Aorta (tissue), 5 donors: ENCODE data around the gene FADS6. TPM values are rescaled to one million over a fixed set of nuclear protein-coding genes. Genes with fewer than 3 reads are reported as not detected.

ENCODE experiments used
- ATAC-seq: fragments of 200-7000 bp; cut with Tn5 transposase; one replicate; pipeline ENCODE4 v1.9.1; 2022; ENCODE audit warnings: moderate library complexity; ENCODE audit not compliant: low FRiP score
- DNase-seq, 2 donors: peaks; one replicate each; pipeline ENCODE4 v3.0.0-alpha.2; 2020
- H3K27ac ChIP-seq, 2 donors: one replicate each; pipeline ENCODE4 v1.5.1; 2013; ENCODE audit warnings: low read length in 2 of 2, mild to moderate bottlenecking in 2 of 2, moderate library complexity in 2 of 2, control low read depth in 1 of 2, inconsistent platforms in 1 of 2, low read depth in 1 of 2
- H3K27me3 ChIP-seq, 2 donors: one replicate each; pipeline ENCODE4 v1.6.1; 2013; ENCODE audit warnings: control low read depth in 1 of 2, low read length in 1 of 2, mild to moderate bottlenecking in 1 of 2, moderate library complexity in 1 of 2; ENCODE audit not compliant: insufficient read depth in 2 of 2, control insufficient read depth in 1 of 2
- H3K36me3 ChIP-seq, 2 donors: one replicate each; pipeline ENCODE4 v1.6.1; 2013; ENCODE audit warnings: control low read depth in 1 of 2, low read length in 1 of 2, mild to moderate bottlenecking in 1 of 2; ENCODE audit not compliant: insufficient read depth in 2 of 2, control insufficient read depth in 1 of 2
- H3K4me1 ChIP-seq, 2 donors: one replicate each; pipeline ENCODE4 v1.6.1; 2013; ENCODE audit warnings: low read length in 2 of 2, control low read depth in 1 of 2, mild to moderate bottlenecking in 1 of 2, moderate library complexity in 1 of 2; ENCODE audit not compliant: insufficient read depth in 2 of 2, control insufficient read depth in 1 of 2
- H3K4me3 ChIP-seq, 2 donors: one replicate each; pipeline ENCODE4 v1.5.1; 2013; ENCODE audit warnings: low read length in 2 of 2, control low read depth in 1 of 2, mild to moderate bottlenecking in 1 of 2
- H3K9me3 ChIP-seq: one replicate; pipeline ENCODE4 v1.6.1; 2013; ENCODE audit warnings: mild to moderate bottlenecking, low read length; ENCODE audit not compliant: control insufficient read depth
- WGBS, 2 donors: extraction: QIAGEN DNeasy Blood & Tissue Kit; methylation state at CpG; one replicate each; pipeline ENCODE4 v1.1.7; 2013; 5-methylcytosine and 5-hydroxymethylcytosine counted together
- intact Hi-C, 2 donors: fragments of 100-400 bp; cut with DNase I; formaldehyde crosslinking; loops; one replicate each; pipeline versions ENCODE4 v1.14.2 to v1.15.0; 2022
- polyA plus RNA-seq, 2 donors: library from polyadenylated mRNA; stranded (reverse); fragments of 200-250 nt; gene quantifications; one replicate each; pipeline ENCODE4 v1.2.3, GENCODE V29; 2013
- total RNA-seq, 2 donors: library from RNA; stranded (reverse); fragmentation: NEBNext Ultra II Directional; extraction: Animal tissue kit (Norgen Biotek cat#: 25700); gene quantifications; one replicate each; pipeline ENCODE4 v1.2.1, GENCODE V29; 2021
- donor health status: healthy with polysubstance abuse.
- donor health status: Bipolar disorder and iron deficiency.
- donor health status: DM: no; HTN: no; CAD: no.
- donor health status: DM: no; HTN: no; CAD: no.
- donor health status: DM: yes; HTN: yes; CAD: no.

The FADS6 gene
- total and polyA plus RNA-seq, 4 donors = 4.1 TPM; not detected in 3

DNA sequence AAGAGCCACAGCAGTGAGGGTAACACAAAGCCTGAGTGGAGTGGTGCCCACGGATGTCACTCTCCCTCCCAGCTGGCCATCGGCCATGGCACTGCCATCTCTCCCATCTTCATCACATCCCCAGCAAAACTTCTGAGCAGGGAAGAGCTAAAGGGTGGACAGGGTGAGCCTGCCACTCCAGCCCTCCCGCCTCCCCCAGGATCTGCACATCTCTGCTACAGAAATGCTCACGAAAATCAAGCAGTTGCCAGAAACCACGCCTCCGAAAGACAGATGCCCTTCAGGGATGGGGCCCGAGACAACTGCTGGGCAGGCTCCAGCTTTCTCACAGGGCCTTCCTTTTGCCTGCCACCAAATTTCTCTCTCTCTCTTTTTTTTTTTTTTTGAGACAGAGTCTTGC is 37.3 kb downstream of the FADS6 start:
- no peaks in the 10 kb centered on the region for H3K27me3 ChIP-seq
- intact Hi-C loops = no loop called here
- DNase-seq = no peak
- no peaks in the 10 kb centered on the region for H3K4me1 ChIP-seq
- 81 to 83% methylated on average over 7 of the region's 7 CpGs for WGBS, 2 donors
- ATAC-seq = no peak
- no peaks in the 10 kb centered on the region for H3K9me3 ChIP-seq
- H3K27ac ChIP-seq = no peak overlapping the region
- H3K36me3 ChIP-seq = no peaks in the 10 kb centered on the region
- H3K4me3 ChIP-seq = no peak overlapping the region

DNA sequence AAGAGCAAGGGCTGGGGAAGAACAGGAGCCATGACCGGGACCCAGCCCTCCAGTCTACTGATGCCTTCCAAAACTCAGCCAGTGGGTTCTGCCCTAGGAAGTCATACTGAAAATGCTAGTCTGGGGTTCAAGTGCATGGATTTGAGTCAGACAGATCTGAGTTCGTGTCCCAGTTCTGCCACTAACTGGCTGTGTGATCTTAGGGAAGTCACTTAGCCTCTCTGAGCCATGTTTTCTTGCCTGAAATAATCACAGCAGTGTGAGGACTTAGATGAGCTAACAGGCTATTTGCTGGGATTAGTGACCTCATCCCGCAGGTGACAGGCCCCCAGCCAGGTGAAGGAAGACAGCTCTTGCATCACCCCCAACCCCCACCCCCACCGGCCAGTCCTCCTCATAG is 38.1 kb downstream of the FADS6 start:
- intact Hi-C loops = no loop called here
- 88% methylated on average over 4 of the region's 4 CpGs for WGBS, 2 donors
- DNase-seq = no peak

DNA sequence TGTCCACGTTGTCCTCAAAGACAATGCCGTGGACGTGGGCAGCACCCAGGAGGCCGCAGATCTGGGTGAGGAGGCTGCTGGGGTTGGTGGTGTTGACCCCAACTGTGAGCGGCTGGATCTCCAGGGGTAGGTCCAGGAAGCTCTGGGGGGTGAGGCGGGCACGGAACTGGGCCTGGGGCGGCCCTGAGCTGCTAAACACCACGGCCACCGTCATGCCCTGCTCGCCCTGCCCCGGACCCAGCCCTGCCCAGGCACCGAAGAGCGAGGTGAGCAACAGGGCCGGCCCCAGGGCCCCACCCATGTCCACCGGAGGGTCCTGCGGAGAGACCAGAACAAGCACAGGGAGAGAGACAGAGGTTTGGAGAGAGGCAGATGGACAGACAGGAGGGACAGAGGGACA is 38.6 kb downstream of the FADS6 start:
- H3K4me1 ChIP-seq = no peaks in the 10 kb centered on the region
- no peak overlapping the region for H3K4me3 ChIP-seq
- WGBS, 2 donors = 88 to 94% methylated on average over 17 of the region's 17 CpGs
- no peaks in the 10 kb centered on the region for H3K9me3 ChIP-seq
- intact Hi-C loops = no loop called here
- no peak overlapping the region for H3K27ac ChIP-seq
- no peak for DNase-seq
- no peak for ATAC-seq
- no peaks in the 10 kb centered on the region for H3K36me3 ChIP-seq
- H3K27me3 ChIP-seq = no peaks in the 10 kb centered on the region

More for the DNA sequence above, 38.1 kb downstream of the FADS6 start:
- Histone ChIP-seq H3K27me3 (no peaks in the 10 kb centered on the region), H3K4me1 (no peaks in the 10 kb centered on the region), H3K4me3 (no peak overlapping the region), H3K9me3 (no peaks in the 10 kb centered on the region), H3K36me3 (no peaks in the 10 kb centered on the region), H3K27ac (no peak overlapping the region)
- no peak for ATAC-seq

DNA sequence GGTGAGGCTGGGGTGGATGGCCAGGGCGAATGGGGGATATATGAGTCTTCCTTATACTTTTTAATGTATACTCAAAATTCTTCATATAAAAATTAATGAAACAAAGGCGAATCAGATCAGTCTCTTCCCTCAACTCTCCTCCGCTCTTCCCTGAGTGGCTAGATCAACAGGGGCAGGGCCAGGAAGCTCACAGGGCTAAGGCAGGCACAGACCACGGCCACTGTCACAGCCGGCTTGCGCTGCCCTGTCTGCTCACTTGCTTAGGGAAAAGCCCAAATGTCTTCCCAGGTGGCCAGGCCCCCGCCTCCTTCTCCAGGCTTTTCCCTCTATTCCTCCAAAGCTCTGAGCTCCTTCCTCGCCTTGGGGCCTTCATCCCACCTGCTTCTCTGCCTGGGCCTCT is 39.8 kb downstream of the FADS6 start:
- no peaks in the 10 kb centered on the region for H3K9me3 ChIP-seq
- no peak overlapping the region for H3K27ac ChIP-seq
- no peaks in the 10 kb centered on the region for H3K27me3 ChIP-seq
- ATAC-seq (no peak), DNase-seq (no peak)
- intact Hi-C loops = no loop called here
- no peak overlapping the region for H3K4me3 ChIP-seq
- H3K36me3 ChIP-seq = no peaks in the 10 kb centered on the region
- H3K4me1 ChIP-seq = no peaks in the 10 kb centered on the region
- WGBS, 2 donors = 81 to 85% methylated on average over 8 of the region's 8 CpGs

DNA sequence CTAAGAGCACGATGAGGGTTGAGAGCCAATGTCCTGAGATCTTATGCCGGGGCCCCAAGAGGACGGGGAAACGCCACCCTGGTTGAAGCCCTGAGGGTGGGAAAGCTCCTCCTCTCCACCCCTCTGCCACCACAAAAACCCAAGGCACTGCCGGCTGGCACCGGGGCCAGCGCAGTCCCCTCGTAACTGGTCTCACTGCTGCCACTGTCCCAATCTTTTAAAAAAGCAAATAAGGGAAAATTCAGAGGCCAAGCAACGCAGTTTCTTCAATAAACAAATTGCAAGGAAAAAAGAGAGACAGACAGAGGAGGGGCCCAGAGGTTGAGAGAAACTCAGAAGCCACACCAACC is 40.4 kb downstream of the FADS6 start:
- H3K27me3 ChIP-seq = no peaks in the 10 kb centered on the region
- ATAC-seq = no peak

DNA sequence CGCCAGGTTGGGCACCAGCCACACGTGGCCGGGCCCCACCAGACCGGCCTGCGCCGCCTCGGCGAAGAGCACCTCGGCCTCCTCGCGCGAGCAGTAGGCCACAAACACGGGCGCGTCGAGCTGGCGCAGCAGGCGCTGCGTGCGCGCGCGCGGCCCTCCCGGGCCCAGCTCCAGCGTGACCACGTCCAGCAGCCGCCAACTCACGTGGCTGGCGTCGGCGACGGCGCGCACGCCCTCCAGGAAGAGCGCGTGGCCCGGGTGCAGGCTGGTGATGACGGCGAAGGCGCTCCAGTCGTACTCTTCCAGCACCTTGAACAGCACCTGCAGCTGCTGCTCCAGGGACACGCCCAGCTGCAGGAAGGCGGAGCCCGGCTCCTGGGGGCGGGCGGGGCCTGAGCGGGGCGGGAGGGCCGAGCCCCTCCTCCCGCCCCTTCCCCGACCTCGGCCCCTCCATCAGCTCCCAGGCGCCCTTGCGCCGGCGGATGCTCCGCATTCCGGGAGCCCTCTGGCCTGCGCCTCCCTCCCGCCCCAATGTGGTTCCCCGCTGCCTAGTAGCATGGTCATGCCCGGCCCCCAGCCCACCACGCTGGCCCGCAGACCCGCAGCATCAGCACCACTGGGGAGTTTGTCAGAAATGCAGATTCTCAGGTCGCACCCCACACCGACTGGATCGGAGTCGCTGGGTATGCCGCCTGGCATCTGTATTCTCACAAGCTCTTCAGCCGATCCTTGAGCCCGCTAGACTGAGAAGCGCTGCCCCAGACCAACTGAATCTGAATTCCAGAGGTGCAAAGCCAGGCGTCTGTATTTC is 41.0 kb downstream of the FADS6 start:
- no peak overlapping the region for H3K27ac ChIP-seq
- DNase-seq (no peak), ATAC-seq (no peak)
- no peaks in the 10 kb centered on the region for H3K4me1 ChIP-seq
- H3K4me3 ChIP-seq = no peak overlapping the region
- intact Hi-C loops = no loop called here
- 9% methylated on average over 75 to 76 of the region's 76 CpGs for WGBS, 2 donors
- no peaks in the 10 kb centered on the region for H3K9me3 ChIP-seq
- no peaks in the 10 kb centered on the region for H3K36me3 ChIP-seq
- no peaks in the 10 kb centered on the region for H3K27me3 ChIP-seq

More for the DNA sequence above, 40.4 kb downstream of the FADS6 start:
- Histone ChIP-seq H3K4me3 (no peak overlapping the region), H3K4me1 (no peaks in the 10 kb centered on the region), H3K27ac (no peak overlapping the region), H3K9me3 (no peaks in the 10 kb centered on the region), H3K36me3 (no peaks in the 10 kb centered on the region)
- DNase-seq = no peak
- intact Hi-C loops = no loop called here
- 8 to 10% methylated on average over 9 of the region's 9 CpGs for WGBS, 2 donors

DNA sequence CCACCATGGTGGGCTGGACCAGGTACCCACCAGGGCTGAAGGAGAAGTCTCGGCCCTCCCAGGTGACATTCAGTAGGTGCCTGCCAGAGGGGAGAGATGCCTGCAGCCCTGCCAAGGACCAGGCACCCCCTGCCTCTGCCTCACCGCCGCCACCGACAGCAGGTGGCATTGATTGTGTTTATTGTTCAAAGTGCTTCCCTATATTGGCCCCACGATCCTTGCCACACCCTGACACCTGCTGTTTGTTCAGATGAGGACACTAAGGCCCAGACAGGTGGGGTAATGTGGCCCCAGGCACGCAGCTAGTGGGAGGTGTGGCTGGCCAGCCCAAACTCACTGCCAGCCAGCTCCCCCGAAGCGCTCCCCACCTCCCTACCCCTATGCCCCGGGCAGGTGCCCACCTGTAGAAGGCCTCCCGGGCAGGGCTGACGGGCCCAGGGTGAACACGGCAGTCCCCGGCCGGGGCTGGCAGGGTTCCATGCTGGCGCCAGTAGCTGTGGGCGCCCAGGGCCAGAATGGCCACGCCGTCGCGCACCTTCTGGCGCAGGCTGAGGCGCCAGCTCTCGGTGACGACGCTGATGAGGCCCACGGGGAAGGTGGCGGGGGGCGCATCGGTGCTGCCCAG is 41.7 kb downstream of the FADS6 start:
- Histone ChIP-seq H3K27me3 (no peaks in the 10 kb centered on the region), H3K36me3 (no peaks in the 10 kb centered on the region), H3K4me3 (no peak overlapping the region), H3K9me3 (no peaks in the 10 kb centered on the region), H3K4me1 (no peaks in the 10 kb centered on the region), H3K27ac (no peak overlapping the region)
- intact Hi-C loops = no loop called here
- ATAC-seq (no peak), DNase-seq (no peak)
- WGBS, 2 donors = 55 to 61% methylated on average over 29 of the region's 29 CpGs

DNA sequence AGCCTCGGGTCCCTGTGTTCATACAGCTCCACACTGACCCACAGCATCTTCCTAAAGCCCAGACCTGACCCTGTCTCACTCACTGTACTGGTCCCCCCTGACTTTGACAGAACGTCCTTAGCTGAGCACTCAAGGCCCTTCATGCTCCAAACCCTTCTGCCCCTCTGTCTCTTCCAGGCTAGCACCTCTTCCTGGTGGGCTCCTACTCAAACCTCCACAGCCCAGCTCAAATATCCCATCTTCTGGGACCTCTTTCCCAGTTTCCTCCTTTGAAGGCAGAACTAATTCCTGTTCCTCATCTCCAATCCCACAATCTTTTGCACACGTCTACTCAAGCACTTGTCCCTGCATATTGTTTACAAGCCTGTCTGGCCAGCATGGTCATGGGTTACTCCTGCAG is 42.5 kb downstream of the FADS6 start:
- ATAC-seq = no peak
- H3K27me3 ChIP-seq = no peaks in the 10 kb centered on the region
- no peaks in the 10 kb centered on the region for H3K9me3 ChIP-seq
- no peaks in the 10 kb centered on the region for H3K4me1 ChIP-seq
- intact Hi-C loops = no loop called here
- DNase-seq = no peak
- H3K4me3 ChIP-seq = no peak overlapping the region
- no peaks in the 10 kb centered on the region for H3K36me3 ChIP-seq
- WGBS, 2 donors = 54 to 62% methylated on average over 3 of the region's 3 CpGs
- no peak overlapping the region for H3K27ac ChIP-seq

DNA sequence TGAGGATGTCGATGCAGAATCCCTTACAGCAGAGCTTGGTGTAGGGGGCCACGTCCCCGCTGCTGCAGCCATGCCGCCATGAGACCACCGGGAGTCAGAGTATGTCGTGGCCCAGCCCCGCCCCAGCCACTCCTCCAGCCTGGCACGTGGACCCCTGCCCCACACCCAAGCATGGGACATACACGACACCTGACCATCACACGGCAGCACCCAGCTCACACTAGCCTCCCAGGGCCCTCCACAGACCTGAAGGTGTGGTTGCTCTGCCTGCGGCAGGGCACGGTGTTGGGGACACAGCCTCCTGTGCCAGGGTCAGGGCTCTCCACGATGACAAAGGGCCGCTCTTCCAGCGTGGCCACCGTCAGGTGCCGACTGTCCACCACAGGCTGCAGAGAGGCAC is 43.1 kb downstream of the FADS6 start:
- intact Hi-C loops = no loop called here

More for the DNA sequence above, 43.1 kb downstream of the FADS6 start:
- H3K4me3 ChIP-seq = no peak overlapping the region
- no peaks in the 10 kb centered on the region for H3K9me3 ChIP-seq
- H3K36me3 ChIP-seq = no peaks in the 10 kb centered on the region
- no peaks in the 10 kb centered on the region for H3K4me1 ChIP-seq
- H3K27me3 ChIP-seq = no peaks in the 10 kb centered on the region
- H3K27ac ChIP-seq = no peak overlapping the region
- WGBS, 2 donors = 82 to 84% methylated on average over 17 of the region's 17 CpGs
- ATAC-seq = no peak
- DNase-seq = no peak
